Ishikawa (cell line): ENCODE measurements around the gene GPBP1L1.

Source experiments
- EP300 ChIP-seq: IDR thresholded peaks from 2 replicates; pipeline ENCODE4 v1.6.1; 2012; ENCODE audit warnings: borderline replicate concordance
- REST ChIP-seq: IDR thresholded peaks from 2 replicates; pipeline ENCODE4 v1.6.1; 2012; ENCODE audit warnings: low read depth, mild to moderate bottlenecking
- TAF1 ChIP-seq: IDR thresholded peaks from 2 replicates; pipeline ENCODE4 v1.6.1; 2012; ENCODE audit warnings: low read depth, mild to moderate bottlenecking

- TF ChIP-seq EP300 = no peak
- no peak for TF ChIP-seq REST
- no peak for TF ChIP-seq TAF1
Measured at GRCh38 chr1:45723248-45723930, 37.1 kb upstream of the GPBP1L1 start.
